GM10847 (cell line): ENCODE measurements around the gene EXD3.

Source experiments
- POLR2A ChIP-seq: IDR thresholded peaks from 2 replicates; pipeline ENCODE4 v1.6.1; 2011; ENCODE audit not compliant: insufficient read length; ENCODE audit errors: extremely low read depth

EXD3 gene

GRCh38 chr9:137303151-137303892 lies 119.6 kb downstream of the EXD3 start:
- no peak for TF ChIP-seq POLR2A

GRCh38 chr9:137302449-137303150 lies 120.4 kb downstream of the EXD3 start:
- no peak for TF ChIP-seq POLR2A

- TF ChIP-seq POLR2A = peak; percentile 82
These were observed 120.9 kb downstream of the EXD3 start, which contains the start of gene NRARP for GRCh38 chr9:137302118-137302448. TSS of gene NRARP (minus strand) at chr9:137302271. CDS start at chr9:137301928, 343 bp downstream.

GRCh38 chr9:137301081-137301947 lies 121.6 kb downstream of the EXD3 start:
- TF ChIP-seq POLR2A = no peak

DNA sequence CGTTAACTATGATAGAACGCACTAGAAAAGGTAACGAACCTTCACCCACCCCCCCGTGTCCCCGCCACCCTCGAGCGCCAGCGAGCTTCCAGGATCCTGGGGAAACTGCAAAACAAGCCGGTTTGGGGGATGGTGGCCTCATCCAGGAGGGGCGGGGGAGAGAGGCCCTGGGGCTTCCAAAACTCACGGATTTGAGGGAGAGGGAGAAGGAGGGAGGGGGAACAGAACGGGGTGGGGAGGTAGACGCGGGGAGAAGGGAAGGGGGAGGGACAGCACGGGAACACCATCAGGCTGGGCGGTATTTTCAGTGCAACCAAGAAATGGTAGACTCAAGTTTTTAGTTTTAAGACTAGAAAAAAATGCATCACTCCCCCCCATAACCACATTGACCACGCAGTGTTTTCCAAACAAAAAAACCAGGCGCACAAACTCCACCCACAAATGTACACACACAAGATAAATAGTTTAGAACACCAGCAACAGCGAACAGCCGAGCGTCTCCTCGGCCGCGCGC lies 122.3 kb downstream of the EXD3 start:
- TF ChIP-seq POLR2A = no peak

GRCh38 chr9:137299938-137300337 lies 123.0 kb downstream of the EXD3 start:
- TF ChIP-seq POLR2A = no peak

DNA sequence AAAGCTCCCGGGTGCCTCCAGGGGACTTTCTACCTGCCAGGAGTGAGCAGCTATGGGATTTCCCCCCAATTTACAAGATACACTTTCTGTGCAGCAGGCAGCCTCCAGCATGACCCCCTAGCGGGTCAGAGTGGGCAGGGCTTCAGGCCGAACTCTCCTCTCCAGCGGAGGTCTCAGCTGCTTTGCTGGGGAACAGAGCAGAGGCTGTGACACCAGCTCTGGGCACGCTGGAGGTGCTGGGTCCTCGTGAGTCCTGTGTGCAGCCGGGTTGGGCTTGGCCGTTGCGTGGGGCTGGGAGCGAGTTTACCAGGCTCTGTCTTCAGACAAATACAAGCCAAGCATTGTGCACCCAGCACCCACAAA lies 123.8 kb downstream of the EXD3 start:
- TF ChIP-seq POLR2A = no peak

DNA sequence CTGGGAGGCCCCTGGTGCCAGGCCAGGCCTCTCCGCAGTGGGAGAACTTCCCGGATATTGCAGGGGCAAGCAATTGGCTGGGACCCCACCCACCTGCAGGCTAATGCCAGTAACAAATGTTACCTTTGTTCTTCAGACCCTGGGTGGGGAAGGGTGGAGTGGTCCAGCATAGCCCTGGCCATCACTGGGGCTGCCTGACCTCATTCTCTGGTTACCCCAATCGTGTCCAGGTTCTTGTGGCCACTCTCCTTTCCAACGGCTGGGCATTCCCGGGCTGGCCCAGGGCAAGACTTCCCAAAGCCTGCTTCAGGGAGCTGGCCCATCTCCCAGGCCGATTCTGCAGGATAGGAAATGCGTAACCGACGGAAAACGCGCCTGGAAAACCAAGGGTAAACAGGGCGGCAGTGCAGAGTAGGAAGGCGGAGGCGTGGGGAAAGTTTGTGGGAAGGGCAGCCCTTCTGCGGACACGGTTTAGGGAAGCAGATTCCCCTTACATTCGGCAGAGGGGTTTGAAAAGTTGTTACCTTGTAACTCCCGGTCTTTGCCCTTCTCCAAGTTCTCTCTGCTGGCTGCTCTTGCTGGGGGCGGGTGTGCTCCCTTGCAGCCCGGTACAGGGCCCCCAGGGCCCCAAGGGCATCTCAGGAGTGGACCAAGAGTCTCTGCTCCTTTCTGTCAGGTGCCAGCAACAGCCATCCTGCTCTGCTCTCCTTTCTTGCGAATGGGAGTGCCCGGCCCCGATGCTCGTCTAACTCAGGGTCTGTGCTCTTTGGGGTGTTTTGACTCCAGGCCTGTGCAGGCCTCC lies 124.4 kb downstream of the EXD3 start:
- no peak for TF ChIP-seq POLR2A

DNA sequence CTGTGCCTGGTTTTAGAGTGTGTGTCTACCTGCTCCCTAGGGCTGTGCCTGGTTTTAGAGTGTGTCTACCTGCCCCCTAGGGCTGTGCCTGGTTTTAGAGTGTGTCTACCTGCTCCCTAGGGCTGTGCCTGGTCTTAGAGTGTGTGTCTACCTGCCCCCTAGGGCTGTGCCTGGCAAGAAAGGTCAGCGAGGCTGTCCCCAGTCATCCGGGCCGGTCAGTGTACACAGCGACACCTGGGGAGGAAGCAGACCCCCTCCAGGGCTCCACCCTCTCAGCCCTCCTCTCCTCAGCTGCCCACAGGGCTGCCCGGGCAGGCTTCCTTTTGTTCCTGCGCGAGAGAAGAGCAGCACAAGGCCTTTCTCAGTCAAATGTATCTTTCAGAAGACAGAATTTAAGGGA lies 125.0 kb downstream of the EXD3 start:
- TF ChIP-seq POLR2A = no peak

DNA sequence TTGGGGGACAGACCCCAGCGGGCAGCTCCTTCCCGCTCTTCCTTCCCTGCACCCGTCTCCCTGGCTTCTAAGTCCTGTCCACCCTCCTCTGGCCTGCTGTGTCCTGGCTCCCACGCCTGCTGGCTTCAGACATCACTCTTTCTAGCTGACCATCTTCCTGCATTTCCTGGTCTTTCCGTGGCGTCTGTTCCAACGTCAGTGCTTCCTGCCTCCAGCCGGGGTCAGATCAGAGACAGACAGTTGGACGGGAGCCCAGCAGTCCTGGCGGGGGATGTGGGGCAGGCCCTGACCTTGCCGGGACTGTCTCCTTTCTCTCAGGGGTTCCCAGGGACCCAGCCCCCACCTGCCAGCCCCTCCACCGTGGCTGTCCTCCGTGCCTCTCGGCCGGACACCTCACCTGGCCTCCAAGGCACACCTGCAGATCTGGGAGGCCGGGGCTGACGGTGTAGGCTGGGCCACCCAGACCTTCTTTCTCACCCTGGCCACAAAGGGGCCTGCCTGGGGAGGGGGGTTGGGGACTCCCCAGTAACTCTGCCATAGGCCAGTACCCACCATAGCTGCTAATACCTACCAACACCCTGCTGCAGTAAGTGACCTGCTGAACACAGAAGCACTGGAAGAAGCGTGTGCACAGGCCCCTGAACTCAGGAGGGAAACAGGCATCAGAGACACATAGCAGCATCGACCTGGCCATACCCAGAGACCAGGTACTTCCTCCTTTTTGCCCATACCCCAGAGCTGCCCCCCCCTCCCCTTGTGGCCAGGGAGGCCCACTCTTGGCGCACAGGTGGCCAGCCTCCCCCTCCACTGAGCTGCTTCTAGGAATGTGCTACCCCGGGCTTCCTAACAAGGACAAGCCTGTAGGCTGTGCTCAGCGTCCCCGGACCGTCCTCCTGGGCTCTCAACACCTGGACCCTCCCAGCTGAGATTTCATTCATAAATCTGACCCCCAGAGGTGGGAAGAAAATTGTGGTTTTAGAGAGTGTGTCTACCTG lies 126.0 kb downstream of the EXD3 start:
- no peak for TF ChIP-seq POLR2A

GRCh38 chr9:137295849-137296669 lies 126.9 kb downstream of the EXD3 start:
- TF ChIP-seq POLR2A = no peak

- no peak for TF ChIP-seq POLR2A
These were observed 127.6 kb downstream of the EXD3 start for GRCh38 chr9:137295238-137295811.
